HepG2 (cell line): ENCODE measurements around the gene ZNF385B. TPM values are rescaled to one million over a fixed set of nuclear protein-coding genes. Genes with fewer than 3 reads are reported as not detected.

ENCODE experiments used
- CHD2 ChIP-seq: IDR thresholded peaks from 2 replicates; pipeline ENCODE4 v1.6.1; 2011; ENCODE audit warnings: low read depth, low read length, improper control_type of control experiment
- DNMT3B ChIP-seq: conservative IDR thresholded peaks from 2 replicates; pipeline ENCODE4 v1.6.1; 2016; ENCODE audit warnings: missing biosample characterization, control low read depth
- FOXA1 ChIP-seq, 2 experiments: fragments of 450-650 bp in 1 of 2; sonication (generic) in 1 of 2; formaldehyde crosslinking in 1 of 2; IDR thresholded peaks; 2 replicates each; pipeline versions ENCODE4 v1.4.0 to v1.6.1; 2016 to 2020; ENCODE audit warnings: missing genetic modification reagents in 1 of 2
- KMT2B ChIP-seq: IDR thresholded peaks from 2 replicates; pipeline ENCODE4 v1.6.1; 2016; ENCODE audit warnings: missing genetic modification reagents, missing compliant biosample characterization
- POLR2A ChIP-seq, 2 experiments: IDR thresholded peaks; 2 replicates each; pipeline ENCODE4 v1.6.1; 2011; ENCODE audit warnings: low read depth in 2 of 2, low read length in 2 of 2, mild to moderate bottlenecking in 1 of 2, moderate library complexity in 1 of 2; ENCODE audit not compliant: insufficient read depth in 1 of 2
- RBAK ChIP-seq: sonication (generic); formaldehyde crosslinking; IDR thresholded peaks from 2 replicates; pipeline ENCODE4 v1.5.1; 2020; ENCODE audit warnings: mild to moderate bottlenecking, missing genetic modification reagents
- SP5 ChIP-seq: IDR thresholded peaks from 2 replicates; pipeline ENCODE4 v1.6.1; 2016; ENCODE audit warnings: low read depth, borderline replicate concordance
- SRSF4 ChIP-seq: fragments of 200-400 bp; formaldehyde crosslinking; IDR thresholded peaks from one replicate; pipeline ENCODE4 v1.6.1; 2018; ENCODE audit warnings: mild to moderate bottlenecking, low read depth, low read length, moderate library complexity; ENCODE audit not compliant: poor library complexity, severe bottlenecking
- SYNCRIP ChIP-seq: fragments of 200-400 bp; formaldehyde crosslinking; IDR thresholded peaks from 2 replicates; pipeline ENCODE4 v1.6.1; 2018; ENCODE audit warnings: mild to moderate bottlenecking, low read depth, low read length; ENCODE audit not compliant: insufficient read depth
- TEAD3 ChIP-seq: optimal IDR thresholded peaks from 2 replicates; pipeline ENCODE3; 2016; ENCODE audit warnings: borderline replicate concordance
- ZNF292 ChIP-seq: sonication (generic); formaldehyde crosslinking; IDR thresholded peaks from 2 replicates; pipeline ENCODE4 v1.8.1; 2022; ENCODE audit warnings: mild to moderate bottlenecking, low read depth, missing genetic modification reagents, borderline replicate concordance
- ZNF549 ChIP-seq: sonication (generic); formaldehyde crosslinking; IDR thresholded peaks from 2 replicates; pipeline ENCODE4 v1.5.0; 2020; ENCODE audit warnings: missing genetic modification reagents
- ZNF772 ChIP-seq: sonication (generic); formaldehyde crosslinking; IDR thresholded peaks from 2 replicates; pipeline ENCODE4 v1.5.0; 2020; ENCODE audit warnings: mild to moderate bottlenecking, missing genetic modification reagents
- ZNF782 ChIP-seq: sonication (generic); formaldehyde crosslinking; IDR thresholded peaks from 2 replicates; pipeline ENCODE4 v1.4.0; 2020; ENCODE audit warnings: missing genetic modification reagents, mild to moderate bottlenecking, borderline replicate concordance
- ZNF878 ChIP-seq: sonication (generic); formaldehyde crosslinking; IDR thresholded peaks from 2 replicates; pipeline ENCODE4 v1.8.1; 2023; ENCODE audit warnings: mild to moderate bottlenecking, missing genetic modification reagents, moderate library complexity
- polyA plus RNA-seq, 8 experiments: library from polyadenylated mRNA; depleted of rRNA in 3 of 8; stranded (reverse) in 7 of 8; unstranded in 1 of 8; fragments of >200 nt; fragmentation: Illumina TruSeq in 4 of 8; extraction: Trizol in 4 of 8; gene quantifications; 2 replicates each; pipeline versions ENCODE4 v1.2.1 to v1.2.3, GENCODE V29; 2011 to 2016; ENCODE audit warnings: low read depth in 4 of 8, missing spikeins in 1 of 8, mixed read lengths in 1 of 8; ENCODE audit not compliant: insufficient read depth in 1 of 8
- total RNA-seq, 5 experiments: library from RNA; depleted of rRNA; stranded (reverse); fragments of >200 nt; fragmentation: Illumina TruSeq; extraction: Trizol; gene quantifications; 2 replicates each; pipeline ENCODE4 v1.2.3, GENCODE V29; 2016; ENCODE audit warnings: low read depth in 1 of 5
- TF ChIP-seq, protein P1 (sequence below), 2 experiments: IDR thresholded peaks; 2 replicates each; pipeline ENCODE4 v1.6.1; 2011 to 2012; ENCODE audit warnings: low read length in 2 of 2, borderline replicate concordance in 1 of 2, low read depth in 1 of 2, mild to moderate bottlenecking in 1 of 2, moderate library complexity in 1 of 2
- TF ChIP-seq, protein P2 (sequence below), 2 experiments: fragments of 450-650 bp in 1 of 2; sonication (generic) in 1 of 2; formaldehyde crosslinking; IDR thresholded peaks; 2 replicates each; pipeline versions ENCODE4 v1.5.0 to v1.8.0; 2020 to 2022; ENCODE audit warnings: mild to moderate bottlenecking in 1 of 2, missing genetic modification reagents in 1 of 2
- TF ChIP-seq, protein P3 (sequence below), 2 experiments: sonication (generic) in 1 of 2; formaldehyde crosslinking in 1 of 2; IDR thresholded peaks; 2 replicates each; pipeline versions ENCODE4 v1.4.0 to v1.6.1; 2016 to 2020; ENCODE audit warnings: borderline replicate concordance in 1 of 2, low read depth in 1 of 2, mild to moderate bottlenecking in 1 of 2, missing genetic modification reagents in 1 of 2
- TF ChIP-seq, protein P4 (sequence below): sonication (generic); formaldehyde crosslinking; IDR thresholded peaks from 2 replicates; pipeline ENCODE4 v1.4.0; 2020; ENCODE audit warnings: missing genetic modification reagents

Gene ZNF385B
- total and polyA plus RNA-seq, 2 of the 13 experiments (the other 11 are each of a cell fraction or from before 2014, with no cell fraction given): 3.3 to 6.7 TPM

DNA sequence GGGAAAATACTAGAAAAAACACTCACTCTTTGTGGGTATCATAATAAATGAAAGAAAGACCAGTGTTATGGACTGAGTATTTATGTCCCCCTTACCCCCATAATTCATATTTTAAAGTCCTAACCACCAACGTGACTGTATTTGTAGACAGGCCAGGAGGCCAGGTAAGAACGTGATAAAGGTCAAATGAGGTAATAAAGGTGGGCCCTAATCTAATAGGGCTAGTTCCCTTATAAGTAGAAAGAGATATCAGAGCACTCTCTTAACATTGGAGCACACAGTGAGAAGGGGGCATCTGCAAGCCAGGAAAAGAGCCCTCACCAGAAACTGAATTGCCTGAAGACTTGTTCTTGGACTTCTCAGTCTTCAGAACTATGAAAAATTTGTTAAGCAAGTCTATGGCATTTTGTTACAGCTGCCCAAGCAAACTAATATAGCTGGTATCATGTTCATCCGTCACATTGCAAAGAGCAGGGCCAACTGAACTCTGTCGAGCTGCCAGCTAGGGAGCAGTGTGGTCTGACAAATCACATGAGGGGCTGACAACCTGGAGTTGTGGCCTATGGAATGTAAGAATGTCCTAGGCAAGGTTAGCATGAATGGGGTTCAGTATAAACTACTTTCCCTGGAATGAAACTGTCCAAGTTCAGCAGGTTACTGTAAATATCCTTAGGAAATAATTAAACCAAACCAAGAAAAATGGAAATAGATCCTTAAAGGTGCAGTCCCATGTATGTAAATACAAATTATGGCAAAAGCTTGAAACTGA lies 280.9 kb downstream of the ZNF385B start (continued):
- TF ChIP-seq, protein P1, sequence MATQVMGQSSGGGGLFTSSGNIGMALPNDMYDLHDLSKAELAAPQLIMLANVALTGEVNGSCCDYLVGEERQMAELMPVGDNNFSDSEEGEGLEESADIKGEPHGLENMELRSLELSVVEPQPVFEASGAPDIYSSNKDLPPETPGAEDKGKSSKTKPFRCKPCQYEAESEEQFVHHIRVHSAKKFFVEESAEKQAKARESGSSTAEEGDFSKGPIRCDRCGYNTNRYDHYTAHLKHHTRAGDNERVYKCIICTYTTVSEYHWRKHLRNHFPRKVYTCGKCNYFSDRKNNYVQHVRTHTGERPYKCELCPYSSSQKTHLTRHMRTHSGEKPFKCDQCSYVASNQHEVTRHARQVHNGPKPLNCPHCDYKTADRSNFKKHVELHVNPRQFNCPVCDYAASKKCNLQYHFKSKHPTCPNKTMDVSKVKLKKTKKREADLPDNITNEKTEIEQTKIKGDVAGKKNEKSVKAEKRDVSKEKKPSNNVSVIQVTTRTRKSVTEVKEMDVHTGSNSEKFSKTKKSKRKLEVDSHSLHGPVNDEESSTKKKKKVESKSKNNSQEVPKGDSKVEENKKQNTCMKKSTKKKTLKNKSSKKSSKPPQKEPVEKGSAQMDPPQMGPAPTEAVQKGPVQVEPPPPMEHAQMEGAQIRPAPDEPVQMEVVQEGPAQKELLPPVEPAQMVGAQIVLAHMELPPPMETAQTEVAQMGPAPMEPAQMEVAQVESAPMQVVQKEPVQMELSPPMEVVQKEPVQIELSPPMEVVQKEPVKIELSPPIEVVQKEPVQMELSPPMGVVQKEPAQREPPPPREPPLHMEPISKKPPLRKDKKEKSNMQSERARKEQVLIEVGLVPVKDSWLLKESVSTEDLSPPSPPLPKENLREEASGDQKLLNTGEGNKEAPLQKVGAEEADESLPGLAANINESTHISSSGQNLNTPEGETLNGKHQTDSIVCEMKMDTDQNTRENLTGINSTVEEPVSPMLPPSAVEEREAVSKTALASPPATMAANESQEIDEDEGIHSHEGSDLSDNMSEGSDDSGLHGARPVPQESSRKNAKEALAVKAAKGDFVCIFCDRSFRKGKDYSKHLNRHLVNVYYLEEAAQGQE (IDR thresholded peaks at IDR 0.05; ENCODE audit: borderline replicate concordance in 1 of 2, low read depth in 1 of 2, low read length in 2 of 2): no peak
- peak; percentile 28; the same call in 1 of the 2 replicates for TF ChIP-seq ZNF878 (CRISPR knock-in tag)
- peak; percentile 73; the same call in 1 of the 2 replicates for TF ChIP-seq ZNF292 (CRISPR knock-in tag)
- TF ChIP-seq ZNF782: no peak
- TF ChIP-seq DNMT3B: no peak
- TF ChIP-seq ZNF772 (CRISPR knock-in tag): no peak
- TF ChIP-seq, protein P2, sequence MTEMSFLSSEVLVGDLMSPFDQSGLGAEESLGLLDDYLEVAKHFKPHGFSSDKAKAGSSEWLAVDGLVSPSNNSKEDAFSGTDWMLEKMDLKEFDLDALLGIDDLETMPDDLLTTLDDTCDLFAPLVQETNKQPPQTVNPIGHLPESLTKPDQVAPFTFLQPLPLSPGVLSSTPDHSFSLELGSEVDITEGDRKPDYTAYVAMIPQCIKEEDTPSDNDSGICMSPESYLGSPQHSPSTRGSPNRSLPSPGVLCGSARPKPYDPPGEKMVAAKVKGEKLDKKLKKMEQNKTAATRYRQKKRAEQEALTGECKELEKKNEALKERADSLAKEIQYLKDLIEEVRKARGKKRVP (CRISPR knock-in tag; IDR thresholded peaks at IDR 0.05): no peak
- peak; percentile 94 for TF ChIP-seq TEAD3 (CRISPR knock-in tag)
- TF ChIP-seq ZNF549: no peak
- TF ChIP-seq, protein P3, sequence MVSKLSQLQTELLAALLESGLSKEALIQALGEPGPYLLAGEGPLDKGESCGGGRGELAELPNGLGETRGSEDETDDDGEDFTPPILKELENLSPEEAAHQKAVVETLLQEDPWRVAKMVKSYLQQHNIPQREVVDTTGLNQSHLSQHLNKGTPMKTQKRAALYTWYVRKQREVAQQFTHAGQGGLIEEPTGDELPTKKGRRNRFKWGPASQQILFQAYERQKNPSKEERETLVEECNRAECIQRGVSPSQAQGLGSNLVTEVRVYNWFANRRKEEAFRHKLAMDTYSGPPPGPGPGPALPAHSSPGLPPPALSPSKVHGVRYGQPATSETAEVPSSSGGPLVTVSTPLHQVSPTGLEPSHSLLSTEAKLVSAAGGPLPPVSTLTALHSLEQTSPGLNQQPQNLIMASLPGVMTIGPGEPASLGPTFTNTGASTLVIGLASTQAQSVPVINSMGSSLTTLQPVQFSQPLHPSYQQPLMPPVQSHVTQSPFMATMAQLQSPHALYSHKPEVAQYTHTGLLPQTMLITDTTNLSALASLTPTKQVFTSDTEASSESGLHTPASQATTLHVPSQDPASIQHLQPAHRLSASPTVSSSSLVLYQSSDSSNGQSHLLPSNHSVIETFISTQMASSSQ (IDR thresholded peaks at IDR 0.05; ENCODE audit: low read depth): peak; percentile 86
- TF ChIP-seq, protein P3 (CRISPR knock-in tag; IDR thresholded peaks at IDR 0.05; ENCODE audit: borderline replicate concordance): peak; percentile 96
- no peak for TF ChIP-seq CHD2
- no peak for TF ChIP-seq SYNCRIP
- TF ChIP-seq SRSF4: no peak
- TF ChIP-seq KMT2B (CRISPR knock-in tag): no peak; the same call in 1 of the 2 replicates
- TF ChIP-seq SP5 (CRISPR knock-in tag): no peak
- no peak for TF ChIP-seq FOXA1 (IDR thresholded peaks at IDR 0.05)
- no peak for TF ChIP-seq FOXA1 (CRISPR knock-in tag; IDR thresholded peaks at IDR 0.05)
- TF ChIP-seq RBAK: no peak
- TF ChIP-seq POLR2A (IDR thresholded peaks at IDR 0.05; ENCODE audit: insufficient read depth in 1 of 2, low read depth in 2 of 2, low read length in 2 of 2): peak; percentile 41 to 74; a peak in 3 of 4 replicates
- TF ChIP-seq, protein P4, sequence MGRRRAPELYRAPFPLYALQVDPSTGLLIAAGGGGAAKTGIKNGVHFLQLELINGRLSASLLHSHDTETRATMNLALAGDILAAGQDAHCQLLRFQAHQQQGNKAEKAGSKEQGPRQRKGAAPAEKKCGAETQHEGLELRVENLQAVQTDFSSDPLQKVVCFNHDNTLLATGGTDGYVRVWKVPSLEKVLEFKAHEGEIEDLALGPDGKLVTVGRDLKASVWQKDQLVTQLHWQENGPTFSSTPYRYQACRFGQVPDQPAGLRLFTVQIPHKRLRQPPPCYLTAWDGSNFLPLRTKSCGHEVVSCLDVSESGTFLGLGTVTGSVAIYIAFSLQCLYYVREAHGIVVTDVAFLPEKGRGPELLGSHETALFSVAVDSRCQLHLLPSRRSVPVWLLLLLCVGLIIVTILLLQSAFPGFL: no peak
